ENCODE data around the gene WNK2.

WNK2 gene

GRCh38 chr9:93228030-93228429 lies 44.1 kb downstream of the WNK2 start:
- Histone ChIP-seq H3K4me1 (ENCODE audit: insufficient read depth, poor library complexity, severe bottlenecking) (peaks cover 20% of the 10 kb centered on the region), H3K4me3 (ENCODE audit: severe bottlenecking) (no peak overlapping the region), H3K27ac (ENCODE audit: poor library complexity, severe bottlenecking) (no peak overlapping the region), H3K9me3 (ENCODE audit: severe bottlenecking) (no peaks in the 10 kb centered on the region), H3K36me3 (ENCODE audit: low read depth) (no peaks in the 10 kb centered on the region), H3K27me3 (ENCODE audit: insufficient read depth, poor library complexity, severe bottlenecking) (no peaks in the 10 kb centered on the region)
- no peak for TF ChIP-seq CTCF (IDR thresholded peaks at IDR 0.05; ENCODE audit: poor library complexity, severe bottlenecking)
- ATAC-seq (ENCODE audit: low read depth) (no peak), DNase-seq (ENCODE audit: low spot score) (no peak)

- ATAC-seq (ENCODE audit: low read depth) (no peak), DNase-seq (ENCODE audit: low spot score) (no peak)
- no peak for TF ChIP-seq CTCF (IDR thresholded peaks at IDR 0.05; ENCODE audit: poor library complexity, severe bottlenecking)
- H3K27me3 ChIP-seq (ENCODE audit: insufficient read depth, poor library complexity, severe bottlenecking) = no peaks in the 10 kb centered on the region
- no peak overlapping the region for H3K27ac ChIP-seq (ENCODE audit: poor library complexity, severe bottlenecking)
- H3K4me3 ChIP-seq (ENCODE audit: severe bottlenecking) = no peak overlapping the region
- no peaks in the 10 kb centered on the region for H3K9me3 ChIP-seq (ENCODE audit: severe bottlenecking)
- peaks cover 18% of the 10 kb centered on the region for H3K4me1 ChIP-seq (ENCODE audit: insufficient read depth, poor library complexity, severe bottlenecking)
- H3K36me3 ChIP-seq (ENCODE audit: low read depth) = no peaks in the 10 kb centered on the region
Measured at GRCh38 chr9:93228453-93228852, 44.5 kb downstream of the WNK2 start.

GRCh38 chr9:93229636-93230035 lies 45.7 kb downstream of the WNK2 start:
- TF ChIP-seq CTCF (IDR thresholded peaks at IDR 0.05; ENCODE audit: poor library complexity, severe bottlenecking) = no peak
- no peak overlapping the region for H3K27ac ChIP-seq (ENCODE audit: poor library complexity, severe bottlenecking)
- ATAC-seq (ENCODE audit: low read depth) (no peak), DNase-seq (ENCODE audit: low spot score) (no peak)
- H3K4me1 ChIP-seq (ENCODE audit: insufficient read depth, poor library complexity, severe bottlenecking) = peaks cover 6% of the 10 kb centered on the region
- no peak overlapping the region for H3K4me3 ChIP-seq (ENCODE audit: severe bottlenecking)
- no peaks in the 10 kb centered on the region for H3K9me3 ChIP-seq (ENCODE audit: severe bottlenecking)
- no peaks in the 10 kb centered on the region for H3K36me3 ChIP-seq (ENCODE audit: low read depth)
- H3K27me3 ChIP-seq (ENCODE audit: insufficient read depth, poor library complexity, severe bottlenecking) = no peaks in the 10 kb centered on the region

GRCh38 chr9:93230185-93230584 lies 46.2 kb downstream of the WNK2 start:
- Histone ChIP-seq H3K27me3 (ENCODE audit: insufficient read depth, poor library complexity, severe bottlenecking) (no peaks in the 10 kb centered on the region), H3K4me3 (ENCODE audit: severe bottlenecking) (no peak overlapping the region), H3K4me1 (ENCODE audit: insufficient read depth, poor library complexity, severe bottlenecking) (peaks cover 2% of the 10 kb centered on the region), H3K36me3 (ENCODE audit: low read depth) (no peaks in the 10 kb centered on the region), H3K27ac (ENCODE audit: poor library complexity, severe bottlenecking) (no peak overlapping the region), H3K9me3 (ENCODE audit: severe bottlenecking) (no peaks in the 10 kb centered on the region)
- no peak for TF ChIP-seq CTCF (IDR thresholded peaks at IDR 0.05; ENCODE audit: poor library complexity, severe bottlenecking)
- ATAC-seq (ENCODE audit: low read depth) (no peak), DNase-seq (ENCODE audit: low spot score) (no peak)

GRCh38 chr9:93230601-93231000 lies 46.7 kb downstream of the WNK2 start:
- no peaks in the 10 kb centered on the region for H3K4me1 ChIP-seq (ENCODE audit: insufficient read depth, poor library complexity, severe bottlenecking)
- no peaks in the 10 kb centered on the region for H3K27me3 ChIP-seq (ENCODE audit: insufficient read depth, poor library complexity, severe bottlenecking)
- H3K27ac ChIP-seq (ENCODE audit: poor library complexity, severe bottlenecking) = no peak overlapping the region
- ATAC-seq (ENCODE audit: low read depth) (no peak), DNase-seq (ENCODE audit: low spot score) (no peak)
- no peak for TF ChIP-seq CTCF (IDR thresholded peaks at IDR 0.05; ENCODE audit: poor library complexity, severe bottlenecking)
- no peaks in the 10 kb centered on the region for H3K36me3 ChIP-seq (ENCODE audit: low read depth)
- no peaks in the 10 kb centered on the region for H3K9me3 ChIP-seq (ENCODE audit: severe bottlenecking)
- no peak overlapping the region for H3K4me3 ChIP-seq (ENCODE audit: severe bottlenecking)
